Measurements from ENCODE around the gene COL4A6. TPM values are rescaled to one million over a fixed set of nuclear protein-coding genes. Genes with fewer than 3 reads are reported as not detected.

COL4A6 gene
- total RNA-seq, 1 donor from 2014 or later: 40.5 TPM

- Histone ChIP-seq H4K20me1 (ENCODE audit: low read depth) (no peaks in the 10 kb centered on the region), H3K4me1 (no peaks in the 10 kb centered on the region), H3K4me2 (no peak overlapping the region), H3K9me3 (ENCODE audit: low read depth) (peaks cover 3% of the 10 kb centered on the region), H3K36me3 (no peaks in the 10 kb centered on the region), H3K27me3 (no peaks in the 10 kb centered on the region), H3K9ac (no peak overlapping the region), H3K27ac (no peak overlapping the region), H3K79me2 (ENCODE audit: low read depth) (no peaks in the 10 kb centered on the region), H3F3A (ENCODE audit: low read depth) (no peaks in the 10 kb centered on the region), H2AFZ (replicated peaks) (no peak overlapping the region), H3K4me3 (no peak overlapping the region)
- Mint-ChIP-seq H3K36me3 (peaks cover 31% of the 10 kb centered on the region), H3K27me3 (ENCODE audit: insufficient read depth, low read depth) (peaks cover 2% of the 10 kb centered on the region), H3K27ac (no peak overlapping the region), H3K4me1 (peaks cover 8% of the 10 kb centered on the region), H3K9me3 (peaks cover 5% of the 10 kb centered on the region), H3K4me3 (no peak overlapping the region)
- TF ChIP-seq, protein P1, sequence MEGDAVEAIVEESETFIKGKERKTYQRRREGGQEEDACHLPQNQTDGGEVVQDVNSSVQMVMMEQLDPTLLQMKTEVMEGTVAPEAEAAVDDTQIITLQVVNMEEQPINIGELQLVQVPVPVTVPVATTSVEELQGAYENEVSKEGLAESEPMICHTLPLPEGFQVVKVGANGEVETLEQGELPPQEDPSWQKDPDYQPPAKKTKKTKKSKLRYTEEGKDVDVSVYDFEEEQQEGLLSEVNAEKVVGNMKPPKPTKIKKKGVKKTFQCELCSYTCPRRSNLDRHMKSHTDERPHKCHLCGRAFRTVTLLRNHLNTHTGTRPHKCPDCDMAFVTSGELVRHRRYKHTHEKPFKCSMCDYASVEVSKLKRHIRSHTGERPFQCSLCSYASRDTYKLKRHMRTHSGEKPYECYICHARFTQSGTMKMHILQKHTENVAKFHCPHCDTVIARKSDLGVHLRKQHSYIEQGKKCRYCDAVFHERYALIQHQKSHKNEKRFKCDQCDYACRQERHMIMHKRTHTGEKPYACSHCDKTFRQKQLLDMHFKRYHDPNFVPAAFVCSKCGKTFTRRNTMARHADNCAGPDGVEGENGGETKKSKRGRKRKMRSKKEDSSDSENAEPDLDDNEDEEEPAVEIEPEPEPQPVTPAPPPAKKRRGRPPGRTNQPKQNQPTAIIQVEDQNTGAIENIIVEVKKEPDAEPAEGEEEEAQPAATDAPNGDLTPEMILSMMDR (IDR thresholded peaks at IDR 0.05): no peak
- DNase-seq (ENCODE audit: low spot score): no peak
Observed at GRCh38 chrX:108235986-108236385, 202.2 kb downstream of the COL4A6 start.

DNA sequence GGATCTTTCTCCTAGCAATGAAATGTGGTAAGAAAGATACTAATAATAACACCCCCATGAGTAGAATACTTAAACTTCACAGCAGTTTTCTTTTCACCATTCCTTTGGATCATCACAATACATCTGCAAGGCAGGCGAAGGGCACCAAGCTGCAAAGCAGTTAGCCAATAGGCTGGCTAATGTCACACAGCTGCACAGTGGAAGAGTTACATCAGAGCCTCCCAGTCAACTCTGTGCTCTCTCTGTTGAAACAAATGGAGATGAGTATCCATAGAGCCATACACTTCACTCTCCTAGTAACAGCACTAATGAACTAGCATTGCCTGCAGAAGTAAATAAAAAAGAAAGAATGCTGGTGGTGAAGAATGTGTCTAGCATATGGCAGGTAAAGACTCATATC, 207.6 kb downstream of the COL4A6 start:
- Histone ChIP-seq H3K79me2 (ENCODE audit: low read depth) (no peaks in the 10 kb centered on the region), H3F3A (ENCODE audit: low read depth) (no peaks in the 10 kb centered on the region), H3K27me3 (no peaks in the 10 kb centered on the region), H3K9me3 (ENCODE audit: low read depth) (no peaks in the 10 kb centered on the region), H2AFZ (replicated peaks) (no peak overlapping the region), H3K4me2 (no peak overlapping the region), H3K4me3 (no peak overlapping the region), H3K36me3 (no peaks in the 10 kb centered on the region), H4K20me1 (ENCODE audit: low read depth) (no peaks in the 10 kb centered on the region), H3K4me1 (no peaks in the 10 kb centered on the region), H3K27ac (no peak overlapping the region), H3K9ac (no peak overlapping the region)
- TF ChIP-seq EZH2phosphoT487 (IDR thresholded peaks at IDR 0.05): no peak
- no peak for TF ChIP-seq EZH2 (IDR thresholded peaks at IDR 0.05)
- TF ChIP-seq, protein P1 (IDR thresholded peaks at IDR 0.05): no peak
- H3K27me3 Mint-ChIP-seq (ENCODE audit: insufficient read depth, low read depth): peaks cover 2% of the 10 kb centered on the region
- H3K9me3 Mint-ChIP-seq: peaks cover 2% of the 10 kb centered on the region
- peaks cover 30% of the 10 kb centered on the region for H3K4me1 Mint-ChIP-seq
- no peak for DNase-seq (ENCODE audit: low spot score)
- peaks cover 35% of the 10 kb centered on the region for H3K36me3 Mint-ChIP-seq
- no peak overlapping the region for H3K27ac Mint-ChIP-seq
- H3K4me3 Mint-ChIP-seq: no peak overlapping the region

DNA sequence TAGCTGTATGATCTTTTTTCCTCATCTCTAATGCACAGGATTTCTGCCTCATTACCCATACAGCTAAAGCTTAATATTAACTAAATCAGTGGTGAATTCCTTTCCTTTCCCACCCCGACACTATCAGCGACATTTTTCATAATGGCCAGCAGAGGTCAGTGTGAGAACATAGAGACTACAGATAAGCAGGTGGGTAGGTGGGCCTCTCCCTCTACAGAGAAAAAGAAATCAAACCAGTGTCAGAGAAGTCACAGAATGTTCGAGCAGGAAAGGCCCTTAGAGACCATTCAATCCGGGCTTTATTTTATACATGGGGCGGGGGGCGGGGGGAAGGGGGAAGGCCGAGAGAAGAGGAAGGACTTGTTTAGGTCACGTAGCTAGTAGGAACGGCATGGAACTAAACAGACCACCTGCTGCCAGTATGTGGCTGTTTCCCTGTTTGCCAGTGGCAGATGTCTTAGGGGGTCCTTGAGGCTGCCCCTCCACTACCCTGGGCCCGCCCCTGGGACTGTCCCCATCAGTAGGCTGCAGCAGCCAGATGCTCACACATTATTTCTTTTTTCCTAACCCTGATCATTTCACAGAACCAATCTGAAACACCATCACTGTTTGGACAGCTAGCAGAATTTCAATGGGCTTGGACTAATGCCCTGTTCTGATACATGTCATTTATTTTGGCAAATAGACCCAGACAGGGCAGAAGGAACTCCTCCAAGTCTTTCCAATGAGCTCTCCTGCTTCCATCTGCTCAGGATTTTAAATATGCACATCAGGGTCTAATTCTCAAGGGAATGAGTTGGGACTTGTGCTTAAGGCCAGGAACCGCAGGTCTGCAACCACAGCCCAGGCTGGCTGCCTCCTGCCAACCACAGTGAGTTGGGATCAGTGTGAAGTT, 213.2 kb downstream of the COL4A6 start:
- H3K9me3 Mint-ChIP-seq: no peaks in the 10 kb centered on the region
- H3K27me3 Mint-ChIP-seq (ENCODE audit: insufficient read depth, low read depth): peaks cover 2% of the 10 kb centered on the region
- H3K4me3 Mint-ChIP-seq: no peak overlapping the region
- Histone ChIP-seq H3K4me3 (no peak overlapping the region), H2AFZ (replicated peaks) (no peak overlapping the region), H4K20me1 (ENCODE audit: low read depth) (no peaks in the 10 kb centered on the region), H3K9me3 (ENCODE audit: low read depth) (no peaks in the 10 kb centered on the region), H3K36me3 (no peaks in the 10 kb centered on the region), H3K4me1 (no peaks in the 10 kb centered on the region), H3K27ac (no peak overlapping the region), H3F3A (ENCODE audit: low read depth) (no peaks in the 10 kb centered on the region), H3K9ac (no peak overlapping the region), H3K4me2 (no peak overlapping the region), H3K27me3 (no peaks in the 10 kb centered on the region), H3K79me2 (ENCODE audit: low read depth) (no peaks in the 10 kb centered on the region)
- peak overlapping the region; percentile 95 for H3K27ac Mint-ChIP-seq
- H3K36me3 Mint-ChIP-seq: peaks cover 42% of the 10 kb centered on the region
- H3K4me1 Mint-ChIP-seq: peaks cover 48% of the 10 kb centered on the region
- TF ChIP-seq EZH2phosphoT487 (IDR thresholded peaks at IDR 0.05): no peak
- TF ChIP-seq, protein P1 (IDR thresholded peaks at IDR 0.05): peak; percentile 79
- DNase-seq (ENCODE audit: low spot score): peak; percentile 72

Measured in neural progenitor cell (in vitro differentiated cells).